RWPE2 (cell line): ENCODE results near the gene TBC1D24.
A peak's percentile ranks its signal among the peaks of the same experiment; 100 is the strongest.

Experiments
- ATAC-seq: fragments of 200-7000 bp; cut with Tn5 transposase; 3 replicates; pipeline ENCODE4 v1.9.1; 2021; ENCODE audit warnings: low read depth
- DNase-seq: peaks from one replicate; pipeline ENCODE4 v3.0.0-alpha.2; 2020; ENCODE audit warnings: low spot score
- H3K27ac ChIP-seq: fragments of 450-650 bp; 2 replicates; pipeline ENCODE4 v1.5.1; 2017; ENCODE audit warnings: mild to moderate bottlenecking; ENCODE audit not compliant: poor library complexity, severe bottlenecking
- H3K27me3 ChIP-seq: fragments of 250-450 bp; sonication (Bioruptor Pico); 2 replicates; pipeline ENCODE4 v1.5.1; 2021; ENCODE audit warnings: mild to moderate bottlenecking, moderate library complexity; ENCODE audit not compliant: insufficient read depth, poor library complexity, severe bottlenecking
- H3K36me3 ChIP-seq: fragments of 250-450 bp; sonication (Bioruptor Pico); 2 replicates; pipeline ENCODE4 v1.5.1; 2020; ENCODE audit warnings: low read depth, mild to moderate bottlenecking, moderate library complexity
- H3K4me1 ChIP-seq: fragments of 250-450 bp; sonication (Bioruptor Pico); 2 replicates; pipeline ENCODE4 v1.5.1; 2021; ENCODE audit warnings: mild to moderate bottlenecking, moderate library complexity; ENCODE audit not compliant: insufficient read depth, poor library complexity, severe bottlenecking
- H3K4me3 ChIP-seq: fragments of 250-450 bp; sonication (Bioruptor Pico); 2 replicates; pipeline ENCODE4 v1.5.1; 2021; ENCODE audit warnings: mild to moderate bottlenecking, moderate library complexity; ENCODE audit not compliant: severe bottlenecking
- H3K9me3 ChIP-seq: fragments of 250-450 bp; sonication (Bioruptor Pico); 2 replicates; pipeline ENCODE4 v1.5.1; 2021; ENCODE audit warnings: mild to moderate bottlenecking, moderate library complexity; ENCODE audit not compliant: severe bottlenecking
- CTCF ChIP-seq: fragments of 450-650 bp; IDR thresholded peaks from one replicate; pipeline ENCODE4 v1.5.1; 2017; ENCODE audit warnings: mild to moderate bottlenecking, moderate library complexity; ENCODE audit not compliant: poor library complexity, severe bottlenecking

TBC1D24 gene

DNA sequence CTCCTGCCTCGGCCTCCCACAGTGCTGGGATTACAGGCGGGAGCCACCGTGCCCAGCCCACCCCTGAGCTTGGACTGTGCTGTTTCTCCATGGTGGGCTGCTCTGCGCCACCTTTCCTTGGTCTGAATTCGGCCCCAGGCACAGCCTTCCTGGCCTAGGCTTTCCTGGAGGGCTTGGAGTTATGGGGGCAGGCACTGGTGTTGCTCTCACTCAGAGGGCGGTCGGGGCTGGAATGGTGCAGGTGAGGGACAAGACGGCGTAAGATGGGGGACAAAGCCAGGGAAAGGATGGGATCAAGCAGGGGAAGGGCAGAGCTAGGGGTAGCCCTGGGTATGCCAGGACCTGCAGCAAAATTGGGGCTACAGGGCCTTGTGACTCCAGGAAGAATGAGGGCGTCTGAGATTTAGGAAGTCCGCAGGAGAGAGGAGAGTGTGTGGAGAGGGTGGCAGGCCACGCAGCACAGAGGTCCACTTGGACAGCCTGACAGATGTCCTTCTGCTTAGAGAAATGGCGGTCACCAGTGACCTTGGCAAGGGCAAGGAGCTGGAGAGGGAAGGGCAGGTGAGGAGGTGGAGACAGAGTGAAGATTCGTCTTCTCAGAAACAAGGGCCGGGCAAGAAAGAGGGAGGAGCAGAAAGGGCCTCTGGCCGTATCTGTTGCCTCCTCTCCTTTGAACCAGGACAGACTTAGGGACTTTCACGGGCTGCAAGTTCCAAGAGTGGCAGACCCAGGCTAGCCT is 37.2 kb downstream of the TBC1D24 start:
- Histone ChIP-seq H3K4me3 (no peak overlapping the region), H3K9me3 (no peaks in the 10 kb centered on the region), H3K27ac (no peak overlapping the region), H3K27me3 (no peaks in the 10 kb centered on the region), H3K4me1 (peaks cover 15% of the 10 kb centered on the region), H3K36me3 (no peaks in the 10 kb centered on the region)
- DNase-seq, result no peak
- no peak for ATAC-seq
- TF ChIP-seq CTCF, result no peak

DNA sequence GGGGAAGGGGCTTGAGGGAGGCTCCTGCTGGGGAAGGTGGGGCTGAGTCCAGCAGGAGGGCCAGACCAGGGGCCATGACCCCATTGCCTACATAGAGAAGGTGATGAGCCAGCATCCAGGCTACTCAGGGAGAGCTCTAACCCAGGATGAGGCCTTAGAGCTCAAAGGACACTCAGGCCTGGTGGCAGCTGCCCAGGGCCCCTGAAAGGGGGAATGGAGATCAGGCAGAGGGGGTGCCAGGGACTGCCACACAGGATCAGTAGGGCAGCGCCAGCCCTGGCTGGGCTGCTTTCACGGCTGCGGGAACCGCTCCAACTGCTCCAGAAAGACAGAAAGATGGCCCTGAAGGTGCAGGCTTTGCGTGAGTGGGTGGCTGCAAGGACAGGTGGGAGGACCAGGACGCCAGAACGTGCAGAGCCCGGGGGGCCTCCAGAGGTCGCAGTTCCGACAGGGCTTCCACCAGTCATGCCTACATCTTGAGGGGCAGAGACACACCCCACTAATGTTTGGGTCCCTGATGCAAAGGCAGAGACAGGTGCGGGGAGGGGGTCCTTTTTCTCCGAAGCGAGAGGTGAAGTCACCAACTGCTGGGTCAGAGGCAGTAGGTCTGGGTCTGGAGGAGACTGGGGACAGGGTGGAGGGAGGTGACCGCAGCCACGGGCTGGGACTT is 37.9 kb downstream of the TBC1D24 start:
- TF ChIP-seq CTCF, result no peak
- ATAC-seq (no peak), DNase-seq (no peak)

GRCh38 chr16:2513405-2514332 is 38.7 kb downstream of the TBC1D24 start, which contains the start of gene ATP6V0C:
ATP6V0C (plus strand) TSS chr16:2513952; CDS start chr16:2514104, 152 bp downstream.
- ATAC-seq, result peak; percentile 79
- peak within 1 kb of the TSS; percentile 92 for H3K4me3 ChIP-seq
- H3K36me3 ChIP-seq, result no peaks in the 10 kb centered on the region
- H3K9me3 ChIP-seq, result no peaks in the 10 kb centered on the region
- no peaks in the 10 kb centered on the region for H3K27me3 ChIP-seq
- peaks cover 17% of the 10 kb centered on the region for H3K4me1 ChIP-seq
- DNase-seq, result no peak
- TF ChIP-seq CTCF, result no peak
- H3K27ac ChIP-seq, result peak within 1 kb of the TSS; percentile 82

More for the DNA sequence above, 37.9 kb downstream of the TBC1D24 start:
- H3K36me3 ChIP-seq, result no peaks in the 10 kb centered on the region
- peak overlapping the region; percentile 92 for H3K4me3 ChIP-seq
- H3K4me1 ChIP-seq, result peaks cover 17% of the 10 kb centered on the region
- H3K27ac ChIP-seq, result no peak overlapping the region
- no peaks in the 10 kb centered on the region for H3K27me3 ChIP-seq
- H3K9me3 ChIP-seq, result no peaks in the 10 kb centered on the region

DNA sequence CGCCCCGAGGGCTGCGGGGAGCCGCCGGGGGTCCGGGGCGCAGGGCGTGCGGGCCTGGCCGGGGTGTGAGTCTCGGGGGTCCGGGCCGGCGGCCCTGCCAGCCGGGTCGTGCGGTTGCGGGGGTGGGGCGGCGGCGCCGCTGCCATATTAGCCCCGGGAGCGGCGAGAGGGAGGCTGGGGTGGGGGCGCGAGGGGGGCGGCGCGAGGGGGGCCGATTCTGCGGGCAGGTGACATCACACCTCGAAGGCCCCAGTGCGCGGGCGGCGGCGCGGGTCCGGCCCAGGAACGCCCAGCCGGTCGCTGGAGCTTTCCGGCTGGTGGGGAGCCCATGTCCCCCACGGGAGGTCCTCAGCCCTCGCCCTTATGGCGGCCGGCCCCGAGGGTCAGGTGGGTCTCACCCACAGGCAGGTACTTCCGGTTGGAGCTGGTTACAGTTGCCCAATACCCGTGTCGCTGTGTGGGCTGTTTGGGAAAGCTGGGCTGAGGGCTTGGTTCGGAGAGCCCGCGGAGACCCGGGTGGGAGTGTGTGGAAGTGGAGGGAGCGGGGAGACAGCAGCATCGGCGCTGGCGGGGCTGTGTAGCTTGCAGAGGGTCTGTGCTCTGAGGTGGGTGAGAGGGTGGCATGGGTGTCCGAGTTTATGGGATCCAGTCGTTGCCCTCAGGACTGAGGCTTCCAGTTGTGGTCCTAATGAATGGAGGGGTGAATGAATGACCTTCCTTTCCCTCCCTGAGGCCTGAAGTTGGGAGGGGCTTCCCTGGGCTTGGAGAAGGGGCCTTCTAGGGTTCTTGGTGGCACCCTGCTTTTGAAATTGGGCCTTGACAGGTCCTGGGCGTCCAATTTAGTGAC is 39.6 kb downstream of the TBC1D24 start:
- TF ChIP-seq CTCF, result no peak
- ATAC-seq (no peak), DNase-seq (no peak)
- Histone ChIP-seq H3K36me3 (peaks cover 7% of the 10 kb centered on the region; the same call in 1 of the 2 replicates), H3K4me1 (peaks cover 17% of the 10 kb centered on the region), H3K27me3 (no peaks in the 10 kb centered on the region), H3K27ac (peak overlapping the region; percentile 82), H3K4me3 (peak overlapping the region; percentile 92), H3K9me3 (no peaks in the 10 kb centered on the region)
